ENCODE measurements around the gene CCNA1.

The CCNA1 gene

DNA sequence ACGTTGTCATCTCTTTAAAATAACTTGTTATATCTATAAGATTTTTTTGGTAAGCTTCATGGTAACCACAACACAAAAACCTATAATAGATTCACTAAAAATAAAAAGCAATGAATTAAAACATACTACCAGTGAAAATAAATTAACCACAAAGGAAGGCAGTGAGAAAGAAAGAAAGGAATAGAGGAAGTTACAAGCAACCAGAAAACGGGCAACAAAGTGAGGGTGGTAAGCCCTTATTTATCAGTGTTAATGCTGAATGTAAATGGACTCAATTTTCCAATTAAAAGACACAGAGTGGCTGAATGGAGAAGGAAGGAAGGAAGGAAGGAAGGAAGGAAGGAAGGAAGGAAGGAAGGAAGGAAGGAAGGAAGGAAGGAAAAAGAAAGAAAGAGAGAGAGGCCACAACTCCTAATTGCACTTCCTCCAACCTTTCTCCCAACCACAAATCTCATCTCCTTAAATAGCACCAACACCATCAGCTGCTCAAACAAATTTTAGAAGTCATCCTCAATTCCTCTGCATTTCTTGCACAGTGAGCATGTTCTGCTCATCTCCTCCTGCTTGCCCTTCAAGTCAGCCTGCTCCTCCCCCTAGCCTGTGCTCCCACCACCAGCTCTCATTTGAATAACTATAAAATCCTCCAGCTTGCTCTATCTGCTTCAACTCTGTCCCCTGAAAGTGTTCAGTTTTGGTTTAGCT, 48.6 kb downstream of the CCNA1 start:
- DNase-seq, result no peak
- TF ChIP-seq POLR2A (IDR thresholded peaks at IDR 0.05; ENCODE audit: low read length) (no peak), GATA1 (IDR thresholded peaks at IDR 0.05; ENCODE audit: low read depth, low read length) (no peak)

DNA sequence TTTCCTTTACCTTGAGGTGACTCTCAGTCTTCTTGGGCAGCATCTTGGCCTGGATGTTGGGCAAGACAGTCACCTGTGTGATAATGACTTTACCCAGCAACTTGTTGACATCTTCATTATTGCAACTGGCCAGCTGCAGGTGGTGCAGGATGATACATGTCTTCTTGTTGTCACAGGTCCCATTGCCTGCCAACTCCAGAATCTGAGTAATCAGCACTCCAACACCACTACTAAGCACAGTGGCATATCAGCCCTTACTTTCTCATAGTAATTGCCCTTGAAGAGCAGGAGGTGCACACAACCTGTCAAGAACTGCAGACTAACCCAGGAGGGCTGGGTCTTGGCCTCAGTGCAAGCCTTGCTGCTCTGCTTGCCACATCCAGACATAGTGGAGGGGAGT, 57.8 kb downstream of the CCNA1 start:
- no peak for TF ChIP-seq GATA1 (IDR thresholded peaks at IDR 0.05; ENCODE audit: low read depth, low read length)
- TF ChIP-seq POLR2A (IDR thresholded peaks at IDR 0.05; ENCODE audit: low read length), result no peak
- DNase-seq, result no peak

Data from erythroblast (primary cell).